ENCODE results near the gene AK3.
"Not testable (repeated sequence)": the region's sequence is repeated elsewhere in the genome, so short reads cannot be mapped to it uniquely, and the experiment has no call there.

Gene AK3

DNA sequence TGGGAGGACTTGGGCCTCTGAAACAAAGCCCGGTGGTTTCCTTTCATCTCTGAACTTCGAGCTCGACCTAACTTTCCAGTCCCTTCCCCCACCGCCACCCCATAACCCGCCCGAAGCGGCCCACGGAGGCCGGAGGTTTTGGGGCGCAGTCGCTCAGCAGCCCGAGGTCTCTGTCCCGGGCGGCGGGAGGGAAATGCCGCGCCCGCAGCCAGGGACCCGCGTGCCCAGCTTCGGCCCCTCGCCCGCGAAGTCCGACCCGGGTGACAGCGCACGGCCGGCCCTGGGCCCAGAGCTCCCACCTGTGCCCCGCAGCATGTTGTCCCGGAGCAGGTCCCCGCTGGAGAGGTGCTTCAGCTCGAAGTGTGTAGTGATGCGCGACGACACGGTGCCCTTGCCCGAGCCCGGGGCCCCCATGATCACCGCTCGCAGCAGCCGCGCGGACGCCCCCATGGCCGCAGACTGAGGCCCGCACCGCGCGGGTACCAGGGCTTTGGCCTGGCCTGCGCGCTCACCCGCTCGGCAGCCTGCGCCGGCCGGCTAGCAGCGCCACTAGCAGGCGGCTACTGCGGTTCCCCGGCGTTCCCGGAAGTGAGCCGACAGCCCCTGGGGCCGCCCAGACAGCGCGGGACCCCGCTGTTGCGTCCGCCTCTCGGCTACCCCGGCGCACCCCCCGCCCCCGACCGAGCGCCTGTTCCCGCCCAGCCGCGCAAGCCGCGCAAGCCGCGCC lies at the start of gene AK3:
AK3 (minus strand) TSS at position 565 of the 727 bp plus-strand sequence; CDS start at position 450, 115 bp downstream.
- DNase-seq: peak; percentile 79 to 83

DNA sequence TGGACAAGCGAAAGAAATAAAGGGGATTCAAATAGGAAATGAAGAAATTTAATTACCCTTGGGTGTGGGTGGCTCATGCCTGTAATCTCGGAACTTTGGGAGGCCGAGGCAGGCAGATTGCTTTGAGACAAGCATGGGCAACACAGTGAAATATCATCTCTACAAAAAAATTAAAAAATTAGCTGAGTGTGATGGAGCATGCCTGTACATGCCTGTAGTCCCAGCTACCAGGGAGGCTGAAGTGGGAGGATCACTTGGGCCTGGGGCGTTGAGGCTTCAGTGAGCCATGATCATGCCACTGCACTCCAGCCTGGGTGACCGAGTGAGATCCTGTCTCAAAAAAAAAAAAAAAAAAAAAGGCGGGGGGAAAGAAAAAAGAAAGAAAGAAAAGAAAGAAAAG lies 47.7 kb upstream of the AK3 start:
- DNase-seq: no peak

DNA sequence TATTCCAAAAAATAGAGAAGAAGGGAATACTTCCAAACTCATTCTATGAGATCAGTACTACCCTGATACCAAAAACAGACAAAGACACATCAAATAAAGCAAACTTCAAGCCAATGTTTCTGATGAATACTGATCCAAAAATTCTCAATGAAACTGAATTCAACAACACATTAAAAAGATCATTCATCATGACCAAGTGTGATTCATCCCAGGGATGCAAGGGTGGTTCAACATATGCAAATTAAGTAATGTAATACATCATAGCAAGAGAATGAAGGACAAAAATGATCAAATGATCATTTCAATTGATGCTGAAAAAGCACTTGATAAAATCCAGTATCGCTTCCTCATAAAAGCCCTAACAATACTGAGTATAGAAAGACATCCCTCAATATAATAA lies 46.9 kb upstream of the AK3 start:
- DNase-seq: no peak

DNA sequence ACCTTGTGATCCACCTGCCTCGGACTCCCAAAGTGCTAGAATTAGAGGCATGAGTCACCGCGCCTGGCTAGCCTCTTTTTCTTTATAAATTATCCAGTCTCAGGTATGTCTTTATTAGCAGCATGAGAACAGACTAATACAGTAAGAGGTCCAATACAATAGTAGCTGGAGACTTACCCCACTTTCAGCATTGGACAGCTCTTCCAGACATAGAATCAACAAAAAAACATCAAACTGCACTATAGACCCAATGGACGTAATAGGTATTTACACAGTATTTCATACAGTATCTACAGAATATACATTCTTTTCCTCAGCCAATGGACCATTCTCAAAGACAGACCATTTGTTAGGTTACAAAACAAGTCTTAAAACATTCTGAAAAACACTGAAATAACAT lies 45.6 kb upstream of the AK3 start:
- no peak for DNase-seq

DNA sequence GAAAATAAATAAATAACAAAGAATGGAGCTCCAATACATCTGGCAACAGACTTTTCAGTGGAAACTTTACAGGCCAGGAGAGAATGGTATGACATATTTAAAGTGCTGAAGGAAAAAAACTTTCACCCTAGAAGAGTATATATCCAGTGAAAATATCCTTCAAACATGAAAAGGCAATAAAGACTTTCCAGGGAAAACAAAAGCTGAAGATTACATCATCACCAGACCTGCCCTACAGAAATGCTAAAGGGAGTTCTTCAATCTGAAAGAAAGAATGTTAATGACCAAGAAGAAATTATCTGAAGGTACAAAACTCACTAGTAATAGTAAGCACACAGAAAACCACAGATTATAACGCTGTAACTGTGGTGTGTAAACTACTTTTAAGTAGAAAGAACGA lies 43.4 kb upstream of the AK3 start:
- DNase-seq: no peak

DNA sequence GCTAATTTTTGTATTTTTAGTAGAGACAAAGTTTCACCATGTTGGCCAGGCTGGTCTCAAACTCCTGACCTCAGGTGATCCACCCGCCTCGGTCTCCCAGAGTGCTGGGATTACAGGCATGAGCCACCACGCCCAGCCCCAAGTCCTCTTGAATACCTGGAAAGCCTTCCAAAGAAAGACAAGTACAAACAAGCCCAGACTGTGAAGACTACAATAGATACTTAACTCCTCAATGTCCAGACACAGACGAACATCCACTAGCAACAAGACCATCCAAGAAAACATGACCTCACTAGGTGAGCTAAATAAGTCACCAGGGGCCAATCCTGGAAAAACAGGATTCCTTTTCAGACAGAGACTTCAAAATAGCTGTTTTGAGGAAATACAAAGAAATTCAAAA lies 42.2 kb upstream of the AK3 start:
- DNase-seq: not testable (repeated sequence)

DNA sequence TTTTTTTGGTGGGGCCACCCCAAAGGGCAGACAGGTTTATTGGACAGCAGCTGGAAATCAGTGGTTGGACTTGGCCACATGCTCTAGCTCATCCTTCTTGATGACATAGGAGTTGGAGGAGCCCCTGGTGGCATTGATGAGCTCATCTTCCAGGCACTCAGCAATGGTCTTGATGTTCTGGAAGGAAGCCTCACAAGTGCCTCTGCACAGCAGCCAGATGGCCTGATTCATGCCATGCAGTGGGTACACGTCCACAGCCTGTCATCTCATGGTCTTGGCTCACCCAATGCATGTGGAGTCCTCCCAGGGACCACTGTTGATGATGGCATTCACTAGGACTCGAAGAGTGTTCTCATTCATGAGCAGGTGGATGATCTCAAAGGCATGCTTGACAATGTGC lies 40.4 kb upstream of the AK3 start:
- DNase-seq: no peak

DNA sequence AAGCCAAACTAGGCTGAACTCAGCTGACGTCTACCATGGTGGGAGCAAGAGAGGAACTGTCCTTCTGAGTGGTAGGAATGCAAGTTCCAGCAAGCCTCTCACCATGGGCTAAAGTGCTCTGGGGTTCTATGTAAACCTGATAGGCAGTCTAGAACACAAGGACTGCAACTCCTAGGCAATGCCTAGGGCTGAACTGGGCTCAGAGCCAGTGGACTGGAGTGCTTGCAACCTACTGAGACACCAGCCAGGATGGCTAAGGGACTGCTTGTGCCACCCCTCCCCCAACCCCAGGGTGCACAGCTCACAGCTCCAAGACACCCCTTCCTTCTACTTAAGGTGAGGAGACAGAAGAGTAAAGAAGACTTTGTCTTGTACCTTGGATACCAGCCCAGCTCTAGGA lies 39.6 kb upstream of the AK3 start:
- DNase-seq: no peak

DNA sequence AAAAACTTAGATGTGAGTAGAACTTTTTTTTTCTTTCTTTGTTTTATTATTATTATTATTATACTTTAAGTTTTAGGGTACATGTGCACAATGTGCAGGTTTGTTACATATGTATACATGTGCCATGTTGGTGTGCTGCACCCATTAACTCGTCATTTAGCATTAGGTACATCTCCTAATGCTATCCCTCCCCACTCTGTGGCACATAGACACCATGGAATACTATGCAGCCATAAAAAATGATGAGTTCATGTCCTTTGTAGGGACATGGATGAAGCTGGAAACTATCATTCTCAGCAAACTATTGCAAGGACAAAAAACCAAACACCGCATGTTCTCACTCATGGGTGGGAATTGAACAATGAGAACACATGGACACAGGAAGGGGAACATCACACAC lies 34.0 kb upstream of the AK3 start:
- not testable (repeated sequence) for DNase-seq

DNA sequence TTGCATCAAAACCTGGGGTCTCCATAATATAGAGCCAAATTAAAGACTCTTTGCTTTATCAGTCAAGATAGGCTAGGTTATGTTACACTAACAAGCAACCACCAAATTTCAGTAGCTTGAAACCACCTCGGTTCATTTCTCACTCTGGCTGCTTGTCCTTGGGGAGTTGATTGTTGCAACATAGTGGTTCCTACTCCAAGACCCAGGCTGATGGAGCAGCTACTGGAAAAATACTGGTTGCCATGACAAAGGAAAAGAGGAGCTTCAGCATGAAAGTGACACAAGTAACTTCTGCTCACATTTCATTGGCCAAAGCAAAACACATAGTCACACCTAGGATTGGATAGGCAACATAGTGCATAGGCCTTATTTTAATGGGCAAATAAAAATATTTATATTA lies 33.2 kb upstream of the AK3 start:
- DNase-seq: no peak

DNA sequence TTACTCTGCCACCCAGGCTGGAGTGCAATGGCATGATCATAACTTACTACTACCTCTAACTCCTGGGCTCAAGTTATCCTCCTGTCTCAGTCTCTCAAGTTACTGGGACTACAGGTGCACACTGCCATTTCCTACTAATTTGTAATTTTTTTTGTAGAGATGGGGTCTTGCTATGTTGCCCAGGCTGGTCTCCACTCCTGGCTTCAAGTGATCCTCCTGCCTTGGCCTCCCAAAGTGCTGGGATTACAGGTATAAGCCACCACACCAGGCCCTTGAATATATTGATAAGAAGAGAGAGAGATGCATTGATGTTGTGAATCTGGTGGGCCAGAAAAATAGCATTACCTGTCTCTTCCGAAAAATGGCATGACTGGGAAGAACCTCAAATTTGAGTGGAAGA lies 30.8 kb upstream of the AK3 start:
- DNase-seq: no peak

DNA sequence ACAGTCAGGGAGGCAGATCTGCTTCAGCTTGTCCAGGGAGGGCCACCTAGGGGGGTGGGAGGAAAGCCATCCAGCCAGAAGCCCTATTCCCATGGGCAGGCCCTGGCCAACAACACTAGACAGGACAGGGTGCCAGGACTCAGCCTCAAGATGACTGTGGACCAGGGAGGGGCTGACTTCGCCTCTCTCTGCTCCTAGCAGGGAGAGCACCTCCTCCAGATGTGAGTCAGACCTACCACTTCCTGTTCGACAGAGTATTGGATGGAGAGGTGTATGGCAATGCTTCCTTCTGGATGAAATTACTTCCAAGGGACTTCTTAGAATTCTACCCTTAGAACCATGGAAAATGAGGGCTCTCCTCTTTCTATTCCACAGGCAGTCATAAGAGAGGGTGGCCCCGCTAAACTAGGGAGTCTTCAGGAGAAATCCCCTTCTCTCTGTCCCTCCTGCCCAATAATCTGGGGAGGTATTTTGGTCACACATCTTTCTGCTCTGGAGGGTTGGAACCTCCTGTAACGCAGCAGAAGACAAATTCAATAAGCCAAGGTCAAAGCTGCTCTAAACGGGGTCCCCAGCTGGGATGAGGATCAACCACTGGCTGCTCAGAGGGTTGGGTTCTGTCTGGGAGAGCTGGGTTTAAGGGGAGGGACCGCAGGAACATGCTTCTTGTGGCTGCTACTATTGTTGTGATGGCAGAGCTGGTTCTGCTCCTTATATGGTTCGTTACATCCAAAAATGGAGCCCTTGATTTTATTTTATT lies 28.5 kb upstream of the AK3 start:
- peak in 1 of 2 experiments; percentile 31 for DNase-seq

DNA sequence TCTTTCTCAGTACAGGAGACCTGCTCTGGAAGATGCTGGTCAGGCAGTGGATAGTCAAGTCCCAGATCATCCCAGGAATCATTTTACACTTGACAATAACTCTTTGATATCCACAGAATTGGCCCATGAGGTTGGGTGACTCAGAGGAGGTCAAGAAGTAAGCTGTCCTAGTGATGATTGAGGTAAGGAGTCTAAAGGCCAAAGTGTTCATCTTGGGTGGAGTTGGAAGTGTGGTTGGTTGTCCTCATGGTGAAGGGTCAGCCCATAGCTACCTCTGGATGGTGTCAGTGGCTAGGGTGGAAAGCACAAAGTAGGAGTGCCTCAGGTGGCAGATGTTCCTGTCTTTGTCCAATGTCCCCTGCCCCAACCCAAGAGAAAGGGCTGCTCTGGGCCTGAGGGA lies 27.7 kb upstream of the AK3 start:
- no peak for DNase-seq

DNA sequence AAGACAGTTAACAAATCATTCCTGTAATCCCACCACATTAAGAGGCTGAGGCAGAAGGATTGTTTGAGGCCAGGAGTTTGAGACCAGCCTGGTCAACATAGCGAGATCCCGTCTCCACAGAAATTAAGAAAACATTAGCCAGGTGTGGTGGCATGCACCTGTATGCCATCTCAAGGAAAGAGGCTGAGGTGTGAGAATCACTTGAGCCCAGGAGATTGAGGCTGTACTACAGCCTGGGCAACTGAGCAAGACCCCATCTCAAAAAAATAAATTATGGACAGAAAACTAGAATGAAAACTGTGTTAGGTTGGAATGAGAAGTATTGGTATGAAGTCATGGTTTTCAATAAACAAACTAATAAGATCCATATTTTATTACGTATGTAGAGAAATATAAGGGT lies 23.0 kb upstream of the AK3 start:
- DNase-seq: no peak

DNA sequence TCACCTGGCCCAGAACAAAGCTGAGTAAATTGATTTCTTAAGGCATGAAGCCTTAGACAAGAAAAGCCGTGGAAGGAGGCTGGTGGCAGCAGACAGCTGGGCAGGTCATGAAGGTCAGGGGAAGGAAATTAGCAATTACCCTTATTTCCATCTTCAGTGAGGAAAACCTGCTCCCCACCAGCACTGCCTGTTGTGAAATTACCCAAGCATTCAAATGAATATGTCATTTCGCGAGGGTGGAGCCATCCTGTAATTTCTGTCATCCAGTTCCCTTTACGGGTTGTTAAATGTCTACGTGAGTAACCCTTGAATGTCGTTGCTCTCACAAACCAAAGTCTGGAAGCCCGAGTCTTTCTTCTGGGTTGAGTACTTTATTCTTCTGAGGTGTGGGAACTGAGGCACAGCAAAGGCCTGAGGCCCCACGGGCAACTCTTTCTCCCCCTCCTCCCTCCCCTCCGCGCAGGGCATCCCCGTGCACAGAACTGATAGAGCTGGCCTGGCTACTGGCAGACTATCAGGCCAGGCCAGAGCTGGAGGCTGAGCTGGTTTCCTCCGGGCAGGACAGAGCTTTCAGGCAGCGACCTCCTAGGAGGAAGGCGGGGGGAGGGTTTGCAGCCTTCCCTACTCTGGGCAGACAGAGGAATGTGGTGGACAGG lies 22.0 kb upstream of the AK3 start:
- DNase-seq: no peak

DNA sequence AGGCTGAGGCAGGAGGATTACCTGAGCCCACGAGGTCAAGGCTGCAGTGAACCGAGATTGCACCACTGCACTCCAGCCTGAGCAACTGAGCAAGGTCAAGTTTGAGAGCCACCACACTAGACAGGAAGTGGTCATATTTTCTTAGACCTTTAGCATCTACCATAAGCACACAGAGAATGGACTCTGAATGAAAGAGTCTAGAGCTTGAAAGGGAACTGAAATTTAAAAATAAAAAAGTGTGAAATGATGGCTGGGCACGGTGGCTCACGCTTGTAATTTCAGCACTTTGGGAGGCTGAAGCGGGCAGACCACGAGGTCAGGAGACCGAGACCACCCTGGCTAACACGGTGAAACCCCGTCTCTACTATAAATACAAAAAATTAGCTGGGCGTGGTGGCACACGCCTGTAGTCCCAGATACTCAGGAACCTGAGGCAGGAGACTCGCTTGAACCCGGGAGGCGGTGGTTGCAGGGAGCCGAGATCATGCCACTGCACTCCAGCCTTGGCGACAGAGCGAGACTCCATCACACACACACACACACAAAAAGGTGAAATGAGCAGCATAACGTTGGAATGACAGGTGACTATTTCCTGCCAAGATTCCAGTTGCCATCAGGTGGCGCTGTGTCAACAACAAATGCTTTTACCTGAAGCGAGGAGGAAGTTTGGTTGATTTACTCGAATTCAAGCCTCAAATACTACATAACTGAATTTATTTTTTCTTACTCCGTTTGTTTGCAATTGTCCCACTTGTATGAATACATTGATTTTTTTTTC lies 21.3 kb upstream of the AK3 start:
- peak; percentile 85 to 88 for DNase-seq

DNA sequence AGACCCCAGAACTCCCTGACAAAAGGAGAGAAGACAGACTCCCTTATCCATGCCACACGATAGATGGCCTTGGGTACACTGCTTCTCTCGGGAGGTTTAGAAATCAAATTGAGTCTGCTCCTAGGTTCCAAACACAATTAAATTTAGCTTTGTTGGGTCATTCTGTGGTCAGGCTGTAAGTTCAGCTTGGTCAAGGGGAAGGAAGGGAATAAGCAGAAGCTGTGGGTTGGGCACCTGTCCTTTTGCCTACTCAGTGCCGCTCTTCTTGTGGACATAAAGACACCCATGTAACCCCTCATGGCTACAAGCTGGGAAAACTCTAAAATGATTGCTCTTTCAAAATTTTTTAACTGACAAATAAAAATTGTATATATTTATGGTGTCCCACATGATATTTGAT lies 19.1 kb upstream of the AK3 start:
- DNase-seq: no peak

DNA sequence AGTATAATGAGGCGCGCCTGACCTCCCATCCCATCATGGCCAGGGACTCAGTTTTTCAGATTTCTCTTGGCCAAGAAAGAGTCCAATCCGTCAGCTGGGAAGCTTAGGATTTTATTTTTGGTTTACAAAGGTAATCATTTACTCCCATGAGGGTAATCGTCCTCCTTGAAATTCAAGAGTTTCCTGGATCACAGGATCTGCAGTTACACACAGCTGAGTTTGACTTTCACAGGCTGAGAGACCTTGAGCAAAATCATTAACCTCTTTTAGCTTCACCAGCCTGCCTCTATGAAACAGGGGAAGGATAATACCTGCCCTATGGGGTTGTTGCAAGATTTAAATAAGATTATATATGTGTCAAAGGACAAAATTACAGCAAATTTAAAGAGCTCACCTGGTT lies 15.4 kb upstream of the AK3 start:
- no peak for DNase-seq

DNA sequence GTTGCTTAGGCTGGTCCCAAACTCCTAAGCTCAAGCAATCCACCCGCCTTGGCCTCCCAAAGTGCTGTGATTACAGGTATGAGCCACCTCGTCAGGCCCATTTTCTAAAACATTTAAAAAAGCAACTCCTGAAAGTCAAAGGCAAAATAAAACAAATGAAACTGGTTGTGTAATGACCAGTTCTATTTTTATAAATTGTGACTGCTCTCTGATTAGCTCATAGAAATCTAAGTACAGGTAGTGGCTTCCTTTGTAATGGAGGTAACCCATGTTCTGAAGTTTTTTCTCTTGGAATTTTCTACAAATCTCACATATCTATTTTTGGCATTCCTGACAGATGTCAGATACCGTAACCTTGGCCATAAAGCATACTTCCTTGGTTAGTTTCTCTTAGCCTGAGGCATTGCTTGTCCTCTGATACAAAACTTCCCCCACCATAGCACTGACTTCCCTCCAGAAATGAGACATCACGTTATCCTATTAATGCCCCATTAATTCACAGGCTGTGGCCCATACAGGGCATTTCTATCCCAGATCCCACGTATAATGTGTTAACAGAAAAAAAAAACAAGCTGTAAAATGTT lies 14.1 kb upstream of the AK3 start:
- no peak for DNase-seq

DNA sequence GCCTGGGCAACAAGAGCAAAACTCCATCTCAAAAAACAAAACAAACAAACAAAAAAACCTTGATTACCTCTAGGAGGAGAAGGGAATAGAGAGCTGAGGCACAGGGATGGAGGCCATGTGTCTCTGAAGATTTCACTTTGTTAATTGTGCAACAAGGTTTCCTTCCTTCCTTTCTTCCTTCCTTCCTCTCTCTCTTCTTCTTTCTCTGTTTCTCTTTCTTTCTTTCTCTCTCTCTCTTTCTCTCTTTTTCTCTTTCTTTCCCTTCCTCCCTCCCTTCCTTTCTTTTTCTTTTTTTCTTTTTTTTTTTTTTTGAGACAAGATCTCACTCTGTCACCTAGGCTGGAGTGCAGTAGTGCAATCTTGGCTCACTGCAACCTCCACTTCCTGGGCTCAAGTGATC lies 13.5 kb upstream of the AK3 start:
- DNase-seq: not testable (repeated sequence)

DNA sequence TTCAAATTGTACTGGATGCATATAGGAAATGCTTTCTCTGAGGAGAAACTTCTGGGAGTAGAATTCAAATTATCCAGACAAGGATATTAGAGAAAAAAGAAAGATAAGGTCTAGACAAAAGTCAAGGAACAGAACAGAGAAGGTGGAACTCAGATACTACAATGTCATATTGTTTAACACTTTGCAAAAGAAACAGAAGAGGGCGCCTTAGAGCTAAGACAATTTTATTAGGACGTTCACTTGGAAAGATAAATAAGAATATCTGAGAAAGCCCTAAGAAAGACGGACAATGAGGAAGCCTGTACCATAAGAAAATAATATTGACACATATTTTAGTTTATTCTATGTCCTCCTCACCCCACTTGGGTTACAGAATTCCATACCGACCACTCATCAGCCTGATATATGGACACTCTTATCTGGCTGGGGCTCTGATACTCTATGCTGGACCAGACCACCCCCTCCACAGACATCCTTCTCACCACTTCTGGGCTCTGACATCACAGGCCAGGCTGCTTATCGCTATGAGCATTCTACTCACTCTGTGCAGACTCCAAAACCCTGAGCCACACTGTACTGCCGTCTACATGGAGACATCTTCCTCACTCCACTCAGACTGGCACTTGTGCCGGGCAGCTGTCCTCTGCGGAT lies 9.1 kb upstream of the AK3 start:
- no peak for DNase-seq

DNA sequence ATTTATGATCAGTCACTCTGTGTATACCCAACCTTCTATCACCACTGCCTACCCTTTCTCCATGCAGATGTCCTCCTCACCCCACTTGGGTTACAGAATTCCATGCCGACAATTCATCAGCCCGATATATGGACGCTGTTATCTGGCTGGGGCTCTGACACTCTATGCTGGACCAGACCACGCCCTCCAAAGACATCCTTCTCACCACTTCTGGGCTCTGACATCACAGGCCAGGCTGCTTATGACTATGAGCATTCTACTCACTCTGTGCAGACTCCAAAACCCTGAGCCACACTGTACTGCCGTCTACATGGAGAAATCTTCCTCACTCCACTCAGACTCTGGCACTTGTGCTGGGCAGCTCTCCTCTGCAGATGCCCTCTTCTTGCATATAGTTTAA lies 7.6 kb upstream of the AK3 start:
- DNase-seq: no peak

All from activated CD4-positive, alpha-beta T cell treated with anti-CD3 and anti-CD28 coated beads, Interleukin-2, amount 50 U/mL, for 48 hours (primary cell).